Measurements from ENCODE around the gene ACSL6. TPM values are rescaled to one million over a fixed set of nuclear protein-coding genes. Genes with fewer than 3 reads are reported as not detected.

ACSL6 gene
- total RNA-seq, 1 donor from 2014 or later, result 0.98 TPM

GRCh38 chr5:132022737-132023136 lies 11.3 kb upstream of the ACSL6 start:
- Histone ChIP-seq H3K4me3 (no peak overlapping the region), H3K9me3 (no peaks in the 10 kb centered on the region), H3K4me1 (no peaks in the 10 kb centered on the region), H3K27me3 (peaks cover 8% of the 10 kb centered on the region), H3K36me3 (no peaks in the 10 kb centered on the region), H3K27ac (no peak overlapping the region)
- DNase-seq, result no peak
- no peak for ATAC-seq
- TF ChIP-seq CTCF (IDR thresholded peaks at IDR 0.05), result no peak
- intact Hi-C loops (cut with DNase I), result no loop called here

DNA sequence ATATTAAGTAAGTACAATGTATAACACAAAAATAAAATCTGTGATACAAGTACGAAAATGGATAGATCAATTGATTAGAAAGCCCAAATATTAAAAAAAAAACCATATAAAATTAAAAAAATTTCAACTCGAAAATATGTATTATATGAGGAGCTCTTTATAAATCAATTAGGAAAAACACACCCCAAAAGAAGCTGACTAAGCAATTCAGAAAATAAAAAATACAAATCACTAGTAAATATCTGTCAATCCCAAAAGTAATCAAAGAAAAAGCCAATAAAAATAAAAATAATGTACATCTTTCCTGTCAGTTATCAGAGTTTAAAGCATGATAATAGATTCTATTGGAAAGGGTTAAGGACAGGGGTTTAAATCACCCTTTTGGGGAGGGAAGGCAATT lies 10.2 kb upstream of the ACSL6 start:
- no peak for DNase-seq
- Histone ChIP-seq H3K4me3 (no peak overlapping the region), H3K36me3 (no peaks in the 10 kb centered on the region), H3K27ac (no peak overlapping the region), H3K4me1 (no peaks in the 10 kb centered on the region), H3K9me3 (no peaks in the 10 kb centered on the region), H3K27me3 (peaks cover 12% of the 10 kb centered on the region)
- no peak for TF ChIP-seq CTCF (IDR thresholded peaks at IDR 0.05)
- ATAC-seq, result no peak
- intact Hi-C loops (cut with DNase I), result no loop called here

DNA sequence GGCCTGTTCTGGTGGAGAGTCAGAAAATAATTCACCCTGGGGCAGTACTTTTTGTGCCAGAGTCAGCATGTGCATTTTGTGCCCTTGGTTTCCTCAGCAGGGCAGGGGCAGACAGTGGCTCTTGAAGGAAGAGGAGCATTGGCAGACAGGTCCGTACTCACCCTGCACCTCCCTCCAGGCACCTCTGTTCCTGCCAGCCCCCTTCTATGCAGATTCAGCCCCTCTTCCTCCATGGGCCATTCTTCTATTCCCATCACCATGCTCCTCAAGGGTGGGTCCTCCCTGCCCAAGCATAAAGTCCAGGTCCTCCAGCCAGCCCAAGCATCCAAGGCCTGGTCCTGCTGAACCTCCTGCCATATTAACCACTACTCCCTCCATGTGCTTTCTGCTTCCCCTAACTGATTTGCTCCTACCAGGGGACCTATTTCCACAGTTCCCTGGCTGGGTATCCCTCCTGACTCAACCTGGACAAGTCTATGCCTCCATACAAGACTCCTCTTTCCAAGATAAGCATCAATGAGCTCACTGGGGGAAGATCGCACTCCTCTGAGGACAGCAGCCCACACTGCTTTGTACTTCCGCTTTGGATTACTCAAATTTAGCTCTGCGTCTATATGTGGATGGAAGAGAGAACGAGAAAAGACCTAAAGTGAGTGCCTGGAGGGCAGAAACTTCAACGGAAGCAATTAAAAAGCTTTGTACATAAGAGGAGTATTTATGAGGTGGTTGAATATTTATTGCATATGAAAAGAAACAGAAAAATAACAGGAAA lies 9.3 kb upstream of the ACSL6 start:
- H3K4me1 ChIP-seq, result no peaks in the 10 kb centered on the region
- no peak for TF ChIP-seq CTCF (IDR thresholded peaks at IDR 0.05)
- no peak overlapping the region for H3K4me3 ChIP-seq
- no peaks in the 10 kb centered on the region for H3K36me3 ChIP-seq
- ATAC-seq, result no peak
- DNase-seq, result no peak
- H3K9me3 ChIP-seq, result no peaks in the 10 kb centered on the region
- H3K27me3 ChIP-seq, result peaks cover 16% of the 10 kb centered on the region
- H3K27ac ChIP-seq, result no peak overlapping the region
- intact Hi-C loops (cut with DNase I), result no loop called here

- ATAC-seq, result peak; percentile 51
Measured at GRCh38 chr5:132019857-132020555, 8.5 kb upstream of the ACSL6 start.

GRCh38 chr5:132019337-132019736 lies 7.9 kb upstream of the ACSL6 start:
- no peak overlapping the region for H3K27ac ChIP-seq
- H3K4me1 ChIP-seq, result no peaks in the 10 kb centered on the region
- peaks cover 16% of the 10 kb centered on the region for H3K27me3 ChIP-seq
- no peaks in the 10 kb centered on the region for H3K9me3 ChIP-seq
- no peak overlapping the region for H3K4me3 ChIP-seq
- DNase-seq, result no peak
- H3K36me3 ChIP-seq, result no peaks in the 10 kb centered on the region
- TF ChIP-seq CTCF (IDR thresholded peaks at IDR 0.05), result no peak
- intact Hi-C loops (cut with DNase I), result no loop called here
- ATAC-seq, result no peak

More at GRCh38 chr5:132019857-132020555, 8.5 kb upstream of the ACSL6 start:
- no peak overlapping the region for H3K4me3 ChIP-seq
- no peaks in the 10 kb centered on the region for H3K36me3 ChIP-seq
- peaks cover 16% of the 10 kb centered on the region for H3K27me3 ChIP-seq
- TF ChIP-seq CTCF (IDR thresholded peaks at IDR 0.05), result no peak
- H3K9me3 ChIP-seq, result no peaks in the 10 kb centered on the region
- no peak overlapping the region for H3K27ac ChIP-seq
- no peak for DNase-seq
- no peaks in the 10 kb centered on the region for H3K4me1 ChIP-seq
- intact Hi-C loops (cut with DNase I), result no loop called here
